Transverse colon (tissue), 4 donors: ENCODE data around the gene PTPRN2. TPM values are rescaled to one million over a fixed set of nuclear protein-coding genes. Genes with fewer than 3 reads are reported as not detected.

ENCODE experiments used
- DNase-seq: peaks from one replicate; pipeline ENCODE4 v3.0.0-alpha.2; 2019
- H3K27ac ChIP-seq, 4 donors: fragments of 200-600 bp; sonication (generic); 2 replicates each; pipeline ENCODE4 v1.5.1; 2016 to 2018; ENCODE audit warnings: inconsistent platforms in 4 of 4
- H3K27me3 ChIP-seq: fragments of 200-600 bp; sonication (generic); 2 replicates; pipeline ENCODE4 v1.5.1; 2017; ENCODE audit warnings: inconsistent platforms
- H3K36me3 ChIP-seq, 4 donors: fragments of 200-600 bp; sonication (generic); 2 replicates each; pipeline ENCODE4 v1.5.1; 2017 to 2019; ENCODE audit warnings: inconsistent platforms in 4 of 4
- H3K4me1 ChIP-seq, 4 donors: fragments of 200-600 bp; sonication (generic); 2 replicates each; pipeline ENCODE4 v1.5.1; 2017 to 2020; ENCODE audit warnings: inconsistent platforms in 4 of 4
- H3K4me3 ChIP-seq, 4 donors: fragments of 200-600 bp; sonication (generic); 1 replicate in 1 of 4; 2 replicates in 3 of 4; pipeline versions ENCODE4 v1.5.1 to v1.6.1; 2017 to 2019; ENCODE audit warnings: inconsistent platforms in 4 of 4
- H3K9me3 ChIP-seq, 2 donors: fragments of 200-600 bp; sonication (generic); 2 replicates each; pipeline ENCODE4 v1.5.1; 2017 to 2019; ENCODE audit warnings: inconsistent platforms in 2 of 2
- EP300 ChIP-seq: sonication (generic); formaldehyde crosslinking; IDR thresholded peaks from one replicate; pipeline ENCODE4 v1.6.1; 2017; ENCODE audit warnings: antibody characterized with exemption, low read depth
- POLR2A ChIP-seq: fragments of 450-650 bp; IDR thresholded peaks from one replicate; pipeline ENCODE4 v1.6.1; 2016; ENCODE audit warnings: antibody characterized with exemption, mild to moderate bottlenecking, moderate library complexity
- POLR2AphosphoS5 ChIP-seq, 3 donors: sonication (generic); formaldehyde crosslinking; IDR thresholded peaks; one replicate each; pipeline ENCODE4 v1.6.1; 2016; ENCODE audit warnings: antibody characterized with exemption in 3 of 3
- WGBS, 2 donors: methylation state at CpG; one replicate each; pipeline ENCODE4 v1.1.5; 2018; ENCODE audit warnings: low coverage in 1 of 2; 5-methylcytosine and 5-hydroxymethylcytosine counted together
- in situ Hi-C, 4 donors: fragments of 200-750 bp; cut with MboI; loops; one replicate each; pipeline versions ENCODE4 v1.15.0 to v1.15.1; 2017; ENCODE audit warnings: low sequenced_read_pairs in 3 of 4, low pct_ligation_motif_present in 1 of 4, low pct_unique_long_range_greater_than_20kb in 1 of 4
- intact Hi-C: fragments of 100-400 bp; cut with DNase I; formaldehyde crosslinking; loops from one replicate; pipeline ENCODE4 v1.15.1; 2023; ENCODE audit warnings: low total_unique reads
- total RNA-seq, 4 donors: library from RNA; depleted of rRNA; stranded (reverse); fragments of >200 nt; gene quantifications; one replicate each; pipeline ENCODE4 v1.1.0, GENCODE V29; 2016
- TF ChIP-seq, protein P1 (sequence below), 5 experiments: fragments of 200-600 bp in 3 of 5; fragments of 450-650 bp in 2 of 5; sonication (generic) in 3 of 5; IDR thresholded peaks; 1 replicate in 2 of 5; 2 replicates in 3 of 5; pipeline ENCODE4 v1.5.1; 2016 to 2017; ENCODE audit warnings: antibody characterized with exemption in 5 of 5, inconsistent platforms in 3 of 5, mild to moderate bottlenecking in 2 of 5, moderate library complexity in 1 of 5

The PTPRN2 gene
- total RNA-seq, 4 donors from 2014 or later, result 15.4 to 31.1 (median 21.8) TPM

DNA sequence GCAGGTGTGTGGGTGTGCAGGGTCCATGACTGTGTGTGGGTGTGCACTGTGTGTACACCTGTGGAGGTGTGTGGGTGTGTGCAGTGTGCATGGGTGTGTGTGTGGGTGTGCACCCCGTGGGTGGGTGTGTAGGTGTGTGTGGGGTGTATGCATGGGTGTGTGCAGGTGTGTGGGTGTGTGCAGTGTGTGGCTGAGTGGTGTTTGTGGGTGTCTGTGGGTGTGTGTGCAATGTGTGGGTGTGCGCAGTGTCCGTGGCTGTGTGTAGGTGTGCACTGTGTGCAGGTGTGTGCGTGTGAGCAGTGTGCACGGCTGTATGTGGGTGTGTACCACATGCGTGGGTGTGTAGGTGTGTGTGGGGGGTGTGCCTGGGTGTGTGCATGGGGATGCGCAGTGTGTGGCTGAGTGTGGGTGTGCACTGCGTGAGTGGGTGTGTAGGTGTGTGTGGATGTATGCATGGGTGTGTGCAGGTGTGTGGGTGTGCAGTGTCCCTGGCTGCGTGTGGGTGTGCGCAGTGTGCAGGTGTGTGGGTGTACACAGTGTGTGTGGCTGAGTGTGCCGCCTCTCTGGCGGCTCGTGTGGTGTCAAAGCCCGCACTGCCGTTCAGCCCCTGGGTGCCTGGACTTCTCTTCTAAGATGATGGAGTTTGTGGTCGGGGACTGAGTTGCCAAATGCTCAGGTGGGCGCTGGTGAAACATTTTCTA lies 1042.5 kb downstream of the PTPRN2 start:
- intact Hi-C loops (no loop called here), in situ Hi-C loops (no loop called here)
- H3K27ac ChIP-seq, result no peak overlapping the region
- no peak for TF ChIP-seq POLR2AphosphoS5 (IDR thresholded peaks at IDR 0.05)
- TF ChIP-seq EP300, result no peak
- no peak for TF ChIP-seq POLR2A
- 83 to 100% methylated on average over 1 to 17 of the region's 17 CpGs for WGBS, 2 donors
- DNase-seq, result no peak
- no peaks in the 10 kb centered on the region for H3K27me3 ChIP-seq
- no peaks in the 10 kb centered on the region for H3K9me3 ChIP-seq
- no peak overlapping the region for H3K4me3 ChIP-seq
- no peaks in the 10 kb centered on the region for H3K36me3 ChIP-seq
- H3K4me1 ChIP-seq, result no peaks in the 10 kb centered on the region

DNA sequence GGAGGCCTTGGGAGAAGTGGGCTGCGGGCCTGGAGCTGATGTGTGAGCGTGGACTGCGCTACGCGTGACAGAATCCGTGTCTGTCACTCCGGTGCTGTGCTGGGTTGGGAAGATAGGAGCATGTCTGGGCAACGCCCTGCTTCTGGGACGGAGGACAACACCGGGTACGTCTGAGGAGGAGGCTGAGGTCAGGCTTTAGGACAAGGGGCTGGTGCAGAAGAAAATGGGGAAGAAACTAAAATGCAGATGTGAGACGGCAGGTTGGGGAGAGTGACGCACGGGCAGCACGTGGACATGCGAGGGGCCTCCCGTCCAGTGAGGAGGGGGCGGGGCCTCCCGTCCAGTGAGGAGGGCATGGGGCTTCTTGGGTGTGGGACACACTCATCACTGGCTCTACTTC lies 1043.4 kb downstream of the PTPRN2 start:
- 79 to 86% methylated on average over 19 of the region's 19 CpGs for WGBS, 2 donors
- in situ Hi-C loops (no loop called here), intact Hi-C loops (no loop called here)
- no peaks in the 10 kb centered on the region for H3K4me1 ChIP-seq
- DNase-seq, result no peak
- no peaks in the 10 kb centered on the region for H3K9me3 ChIP-seq
- no peak overlapping the region for H3K27ac ChIP-seq
- H3K36me3 ChIP-seq, result no peaks in the 10 kb centered on the region
- no peak overlapping the region for H3K4me3 ChIP-seq
- H3K27me3 ChIP-seq, result no peaks in the 10 kb centered on the region
- TF ChIP-seq, protein P1, sequence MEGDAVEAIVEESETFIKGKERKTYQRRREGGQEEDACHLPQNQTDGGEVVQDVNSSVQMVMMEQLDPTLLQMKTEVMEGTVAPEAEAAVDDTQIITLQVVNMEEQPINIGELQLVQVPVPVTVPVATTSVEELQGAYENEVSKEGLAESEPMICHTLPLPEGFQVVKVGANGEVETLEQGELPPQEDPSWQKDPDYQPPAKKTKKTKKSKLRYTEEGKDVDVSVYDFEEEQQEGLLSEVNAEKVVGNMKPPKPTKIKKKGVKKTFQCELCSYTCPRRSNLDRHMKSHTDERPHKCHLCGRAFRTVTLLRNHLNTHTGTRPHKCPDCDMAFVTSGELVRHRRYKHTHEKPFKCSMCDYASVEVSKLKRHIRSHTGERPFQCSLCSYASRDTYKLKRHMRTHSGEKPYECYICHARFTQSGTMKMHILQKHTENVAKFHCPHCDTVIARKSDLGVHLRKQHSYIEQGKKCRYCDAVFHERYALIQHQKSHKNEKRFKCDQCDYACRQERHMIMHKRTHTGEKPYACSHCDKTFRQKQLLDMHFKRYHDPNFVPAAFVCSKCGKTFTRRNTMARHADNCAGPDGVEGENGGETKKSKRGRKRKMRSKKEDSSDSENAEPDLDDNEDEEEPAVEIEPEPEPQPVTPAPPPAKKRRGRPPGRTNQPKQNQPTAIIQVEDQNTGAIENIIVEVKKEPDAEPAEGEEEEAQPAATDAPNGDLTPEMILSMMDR (IDR thresholded peaks at IDR 0.05), result no peak
- no peak for TF ChIP-seq POLR2AphosphoS5 (IDR thresholded peaks at IDR 0.05)
- TF ChIP-seq POLR2A, result no peak
- TF ChIP-seq EP300, result no peak

DNA sequence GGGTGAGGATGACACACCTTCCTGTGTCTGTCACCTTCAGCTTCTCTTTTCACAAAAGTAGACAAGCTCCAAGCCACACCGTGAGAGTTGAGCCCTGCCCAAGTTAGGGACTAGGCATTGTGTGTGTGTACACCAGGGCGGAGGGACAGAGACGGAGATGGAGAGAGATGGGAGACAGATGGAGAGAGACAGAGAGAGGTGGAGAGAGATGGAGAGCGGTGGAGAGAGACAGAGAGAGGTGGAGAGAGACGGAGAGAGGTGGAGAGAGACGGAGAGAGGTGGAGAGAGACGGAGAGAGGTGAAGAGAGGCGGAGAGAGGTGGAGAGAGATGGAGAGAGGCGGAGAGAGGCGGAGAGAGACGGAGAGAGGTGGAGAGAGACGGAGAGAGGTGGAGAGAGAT lies 1043.8 kb downstream of the PTPRN2 start:
- DNase-seq, result no peak
- H3K36me3 ChIP-seq, result no peaks in the 10 kb centered on the region
- H3K27me3 ChIP-seq, result no peaks in the 10 kb centered on the region
- no peak overlapping the region for H3K27ac ChIP-seq
- TF ChIP-seq POLR2A (no peak), EP300 (no peak), POLR2AphosphoS5 (IDR thresholded peaks at IDR 0.05) (no peak)
- TF ChIP-seq, protein P1 (IDR thresholded peaks at IDR 0.05), result no peak
- no peaks in the 10 kb centered on the region for H3K4me1 ChIP-seq
- H3K4me3 ChIP-seq, result no peak overlapping the region
- intact Hi-C loops, result no loop called here
- H3K9me3 ChIP-seq, result no peaks in the 10 kb centered on the region
- in situ Hi-C loops, result no loop called here
- 81 to 84% methylated on average over 12 of the region's 12 CpGs for WGBS, 2 donors

DNA sequence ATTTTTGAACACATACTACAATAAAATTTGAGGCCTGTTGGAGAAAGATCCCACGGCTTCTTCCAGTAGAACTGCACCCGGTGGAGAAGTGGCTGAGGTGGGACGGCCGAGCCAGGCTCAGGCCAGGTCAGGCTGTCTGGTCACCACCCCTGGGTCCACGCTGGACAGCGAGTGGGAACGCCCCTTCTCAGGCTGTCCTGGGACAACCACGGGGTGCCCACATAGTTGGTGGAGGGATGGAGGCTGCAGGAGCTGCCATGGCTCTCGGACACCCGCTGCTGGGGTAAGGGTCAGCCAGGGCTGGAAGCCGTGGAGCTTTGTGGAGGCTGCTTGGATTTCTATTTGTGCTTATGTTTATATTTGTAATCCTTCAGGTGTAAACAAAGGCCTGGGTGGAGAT lies 1044.3 kb downstream of the PTPRN2 start:
- H3K4me1 ChIP-seq, result no peaks in the 10 kb centered on the region
- H3K9me3 ChIP-seq, result no peaks in the 10 kb centered on the region
- no peak for DNase-seq
- intact Hi-C loops, result no loop called here
- H3K4me3 ChIP-seq, result no peak overlapping the region
- TF ChIP-seq EP300 (no peak), POLR2A (no peak), POLR2AphosphoS5 (IDR thresholded peaks at IDR 0.05) (no peak)
- TF ChIP-seq, protein P1 (IDR thresholded peaks at IDR 0.05), result no peak
- H3K36me3 ChIP-seq, result no peaks in the 10 kb centered on the region
- no peak overlapping the region for H3K27ac ChIP-seq
- 88 to 100% methylated on average over 1 to 9 of the region's 11 CpGs for WGBS, 2 donors
- H3K27me3 ChIP-seq, result no peaks in the 10 kb centered on the region
- in situ Hi-C loops, result no loop called here
